OCI-LY1 (cell line): ENCODE results near the gene ADGRV1.

Experiments
- H2AFZ ChIP-seq: fragments of 200-600 bp; sonication (generic), shearing (Covaris generic); 2 replicates; pipeline ENCODE4 v1.6.0; 2014; ENCODE audit warnings: antibody characterized with exemption, mild to moderate bottlenecking, low read length
- H3F3A ChIP-seq: fragments of 200-600 bp; sonication (generic), shearing (Covaris generic); 2 replicates; pipeline ENCODE4 v1.6.0; 2014; ENCODE audit warnings: mild to moderate bottlenecking, antibody characterized with exemption, low read length, moderate library complexity; ENCODE audit not compliant: insufficient read depth
- H3K27ac ChIP-seq: fragments of 200-600 bp; sonication (generic); 2 replicates; pipeline ENCODE4 v1.5.1; 2014; ENCODE audit warnings: low read length, mixed run types, mild to moderate bottlenecking, low read depth; ENCODE audit not compliant: poor library complexity, severe bottlenecking
- H3K27me3 ChIP-seq: fragments of 200-600 bp; sonication (generic); 2 replicates; pipeline ENCODE4 v1.6.0; 2014; ENCODE audit warnings: antibody characterized with exemption, mild to moderate bottlenecking, low read length, moderate library complexity; ENCODE audit not compliant: insufficient read depth
- H3K36me3 ChIP-seq: fragments of 200-600 bp; sonication (generic); 2 replicates; pipeline ENCODE4 v1.6.1; 2014; ENCODE audit warnings: mild to moderate bottlenecking, antibody characterized with exemption, low read length, moderate library complexity, mixed read lengths; ENCODE audit not compliant: insufficient read depth
- H3K4me1 ChIP-seq: fragments of 200-600 bp; sonication (generic); 2 replicates; pipeline ENCODE4 v1.5.1; 2014; ENCODE audit warnings: mild to moderate bottlenecking, low read length, moderate library complexity; ENCODE audit not compliant: insufficient read depth, severe bottlenecking
- H3K4me2 ChIP-seq: fragments of 200-600 bp; sonication (generic), shearing (Covaris generic); 2 replicates; pipeline ENCODE4 v1.6.1; 2014; ENCODE audit warnings: low read length
- H3K4me3 ChIP-seq: fragments of 200-600 bp; sonication (generic); 2 replicates; pipeline ENCODE4 v1.5.1; 2014; ENCODE audit warnings: low read length, low read depth, mild to moderate bottlenecking, mixed read lengths; ENCODE audit not compliant: poor library complexity, severe bottlenecking
- H3K79me2 ChIP-seq: fragments of 200-600 bp; shearing (Covaris generic); 2 replicates; pipeline ENCODE4 v1.6.1; 2016; ENCODE audit warnings: mixed run types, low read length, mixed read lengths; ENCODE audit not compliant: insufficient read depth
- H3K9ac ChIP-seq: fragments of 200-600 bp; sonication (generic), shearing (Covaris generic); 2 replicates; pipeline ENCODE4 v1.6.1; 2014; ENCODE audit warnings: mild to moderate bottlenecking, low read length, mixed read lengths
- H3K9me2 ChIP-seq: fragments of 200-600 bp; sonication (generic), shearing (Covaris generic); 2 replicates; pipeline ENCODE4 v1.6.1; 2014; ENCODE audit warnings: low read depth, mild to moderate bottlenecking, low read length, mixed read lengths
- H3K9me3 ChIP-seq: fragments of 200-600 bp; shearing (Covaris generic); 2 replicates; pipeline ENCODE4 v1.6.1; 2014; ENCODE audit warnings: low read length, mixed read lengths
- H4K20me1 ChIP-seq: fragments of 200-600 bp; sonication (generic), shearing (Covaris generic); 2 replicates; pipeline ENCODE4 v1.6.0; 2016; ENCODE audit warnings: mild to moderate bottlenecking, low read length; ENCODE audit not compliant: insufficient read depth
- CTCF ChIP-seq: fragments of 200-600 bp; sonication (generic), shearing (Covaris generic); IDR thresholded peaks from 2 replicates; pipeline ENCODE4 v1.5.1; 2017; ENCODE audit warnings: mild to moderate bottlenecking, antibody characterized with exemption, low read length, moderate library complexity, mixed read lengths
- EZH2 ChIP-seq: fragments of 200-600 bp; sonication (generic), shearing (Covaris generic); IDR thresholded peaks from 2 replicates; pipeline ENCODE4 v1.8.0; 2017; ENCODE audit warnings: borderline replicate concordance, mixed run types, mild to moderate bottlenecking, antibody characterized with exemption, low read length, moderate library complexity, mixed read lengths

Gene ADGRV1

GRCh38 chr5:91200692-91201091, 642.1 kb downstream of the ADGRV1 start:
- H3K27me3 ChIP-seq, result no peaks in the 10 kb centered on the region
- no peak overlapping the region for H3K4me3 ChIP-seq
- no peak for TF ChIP-seq CTCF
- no peak for TF ChIP-seq EZH2
- H3K36me3 ChIP-seq, result no peaks in the 10 kb centered on the region
- H2AFZ ChIP-seq, result no peak overlapping the region
- H3K9me3 ChIP-seq, result no peaks in the 10 kb centered on the region
- H3K79me2 ChIP-seq, result no peaks in the 10 kb centered on the region
- no peaks in the 10 kb centered on the region for H3K9me2 ChIP-seq
- H3K4me2 ChIP-seq, result no peak overlapping the region
- no peaks in the 10 kb centered on the region for H4K20me1 ChIP-seq
- no peaks in the 10 kb centered on the region for H3F3A ChIP-seq
- no peaks in the 10 kb centered on the region for H3K4me1 ChIP-seq
- no peak overlapping the region for H3K27ac ChIP-seq
- H3K9ac ChIP-seq, result no peak overlapping the region

- H2AFZ ChIP-seq, result no peak overlapping the region
- no peaks in the 10 kb centered on the region for H3F3A ChIP-seq
- H3K9me2 ChIP-seq, result no peaks in the 10 kb centered on the region
- no peaks in the 10 kb centered on the region for H3K27me3 ChIP-seq
- H3K36me3 ChIP-seq, result no peaks in the 10 kb centered on the region
- TF ChIP-seq CTCF (no peak), EZH2 (no peak)
- no peaks in the 10 kb centered on the region for H4K20me1 ChIP-seq
- no peaks in the 10 kb centered on the region for H3K4me1 ChIP-seq
- H3K27ac ChIP-seq, result no peak overlapping the region
- no peak overlapping the region for H3K4me3 ChIP-seq
- H3K4me2 ChIP-seq, result no peak overlapping the region
- no peak overlapping the region for H3K9ac ChIP-seq
- H3K79me2 ChIP-seq, result no peaks in the 10 kb centered on the region
- no peaks in the 10 kb centered on the region for H3K9me3 ChIP-seq
These were observed 647.5 kb downstream of the ADGRV1 start for GRCh38 chr5:91206103-91206502.

GRCh38 chr5:91206734-91207133, 648.1 kb downstream of the ADGRV1 start:
- Histone ChIP-seq H3K9me2 (no peaks in the 10 kb centered on the region), H3K27me3 (no peaks in the 10 kb centered on the region), H3F3A (no peaks in the 10 kb centered on the region), H3K79me2 (no peaks in the 10 kb centered on the region), H3K4me2 (no peak overlapping the region), H3K9ac (no peak overlapping the region), H3K9me3 (no peaks in the 10 kb centered on the region), H3K4me1 (no peaks in the 10 kb centered on the region), H4K20me1 (no peaks in the 10 kb centered on the region), H3K27ac (no peak overlapping the region), H3K4me3 (no peak overlapping the region), H2AFZ (no peak overlapping the region), H3K36me3 (no peaks in the 10 kb centered on the region)
- TF ChIP-seq EZH2, result no peak
- no peak for TF ChIP-seq CTCF
